ENCODE results near the gene TOM1L2. TPM values are rescaled to one million over a fixed set of nuclear protein-coding genes. Genes with fewer than 3 reads are reported as not detected.
A peak's percentile ranks its signal among the peaks of the same experiment; 100 is the strongest.

The TOM1L2 gene
- total RNA-seq, 4 donors from 2014 or later, result 55.7 to 97.1 (median 73.3) TPM

- Histone ChIP-seq H3K27me3 (no peaks in the 10 kb centered on the region), H3K4me3 (no peak overlapping the region), H3K4me1 (peaks cover 73 to 76% of the 10 kb centered on the region in 2 donors), H3K27ac (no peak overlapping the region), H3K9me3 (no peaks in the 10 kb centered on the region), H3K36me3 (no peaks in the 10 kb centered on the region)
- DNase-seq (no peak), ATAC-seq (peak in 1 of 2 donors; percentile 23)
- intact Hi-C loops (cut with DNase I; ENCODE audit: low total_unique reads) (no loop called here), in situ Hi-C loops (cut with MboI; ENCODE audit: low sequenced_read_pairs in 4 of 4) (loop anchor here in 1 of 4 donors (25.0 kb wide), 1 partner anchor 99 kb away; the partner anchor contains the start of genes ATPAF2 and GID4)
- TF ChIP-seq POLR2A (IDR thresholded peaks at IDR 0.05) (no peak), CTCF (IDR thresholded peaks at IDR 0.05 in 4 of 5, conservative IDR thresholded peaks at IDR 0.05 in 1 of 5) (no peak)
These were observed 33.7 kb downstream of the TOM1L2 start for GRCh38 chr17:17938388-17939107.

GRCh38 chr17:17937958-17938357, 34.2 kb downstream of the TOM1L2 start:
- Histone ChIP-seq H3K36me3 (no peaks in the 10 kb centered on the region), H3K9me3 (no peaks in the 10 kb centered on the region), H3K4me3 (no peak overlapping the region), H3K4me1 (peaks cover 67 to 70% of the 10 kb centered on the region in 2 donors), H3K27me3 (no peaks in the 10 kb centered on the region), H3K27ac (no peak overlapping the region)
- DNase-seq, result no peak
- TF ChIP-seq POLR2A (IDR thresholded peaks at IDR 0.05) (no peak), CTCF (IDR thresholded peaks at IDR 0.05 in 4 of 5, conservative IDR thresholded peaks at IDR 0.05 in 1 of 5) (no peak)
- in situ Hi-C loops (cut with MboI; ENCODE audit: low sequenced_read_pairs in 4 of 4), result loop anchor here in 1 of 4 donors (25.0 kb wide), 1 partner anchor 99 kb away; the partner anchor contains the start of genes ATPAF2 and GID4
- intact Hi-C loops (cut with DNase I; ENCODE audit: low total_unique reads), result no loop called here
- no peak for ATAC-seq

- no peak for ATAC-seq
- H3K4me3 ChIP-seq, result no peak overlapping the region
- no peak for TF ChIP-seq POLR2A (IDR thresholded peaks at IDR 0.05)
- TF ChIP-seq CTCF (IDR thresholded peaks at IDR 0.05 in 4 of 5, conservative IDR thresholded peaks at IDR 0.05 in 1 of 5), result no peak
- in situ Hi-C loops (cut with MboI; ENCODE audit: low sequenced_read_pairs in 4 of 4), result loop anchor here in 1 of 4 donors (25.0 kb wide), 1 partner anchor 100 kb away; the partner anchor contains the start of genes ATPAF2 and GID4
- H3K9me3 ChIP-seq, result no peaks in the 10 kb centered on the region
- intact Hi-C loops (cut with DNase I; ENCODE audit: low total_unique reads), result no loop called here
- DNase-seq, result no peak
- no peaks in the 10 kb centered on the region for H3K27me3 ChIP-seq
- no peak overlapping the region for H3K27ac ChIP-seq
- no peaks in the 10 kb centered on the region for H3K36me3 ChIP-seq
- H3K4me1 ChIP-seq, result peaks cover 61 to 64% of the 10 kb centered on the region in 2 donors
These were observed 34.9 kb downstream of the TOM1L2 start for GRCh38 chr17:17937201-17937853.

GRCh38 chr17:17935321-17936271, 36.6 kb downstream of the TOM1L2 start:
- DNase-seq (peak; percentile 22 to 41), ATAC-seq (peak; percentile 40 to 65)
- Histone ChIP-seq H3K4me1 (peaks cover 54 to 56% of the 10 kb centered on the region in 2 donors), H3K9me3 (no peaks in the 10 kb centered on the region), H3K27me3 (no peaks in the 10 kb centered on the region), H3K27ac (no peak overlapping the region), H3K36me3 (no peaks in the 10 kb centered on the region), H3K4me3 (no peak overlapping the region)
- in situ Hi-C loops (cut with MboI; ENCODE audit: low sequenced_read_pairs in 4 of 4), result loop anchor here in 1 of 4 donors (25.0 kb wide), 1 partner anchor 102 kb away; the partner anchor contains the start of genes ATPAF2 and GID4
- intact Hi-C loops (cut with DNase I; ENCODE audit: low total_unique reads), result no loop called here
- TF ChIP-seq CTCF (IDR thresholded peaks at IDR 0.05 in 4 of 5, conservative IDR thresholded peaks at IDR 0.05 in 1 of 5) (no peak), POLR2A (IDR thresholded peaks at IDR 0.05) (no peak)
